MM.1S (cell line): ENCODE data around the gene LRRTM4.

ENCODE experiments used
- DNase-seq: peaks from one replicate; pipeline ENCODE4 v3.0.0-alpha.2; 2015
- H2AFZ ChIP-seq: fragments of 300-600 bp; sonication (generic); 2 replicates; pipeline ENCODE4 v1.6.0; 2016; ENCODE audit warnings: antibody characterized with exemption, low read length
- H3F3A ChIP-seq: fragments of 300-600 bp; sonication (generic); 2 replicates; pipeline ENCODE4 v1.6.1; 2016; ENCODE audit warnings: mild to moderate bottlenecking, antibody characterized with exemption, low read length, moderate library complexity, mixed read lengths; ENCODE audit not compliant: insufficient read depth
- H3K27ac ChIP-seq: fragments of 300-600 bp; sonication (generic); 2 replicates; pipeline ENCODE4 v1.5.1; 2016; ENCODE audit warnings: mild to moderate bottlenecking, low read length
- H3K27me3 ChIP-seq: fragments of 300-600 bp; sonication (generic); replicated peaks from 2 replicates; pipeline ENCODE4 v1.6.0; 2016; ENCODE audit warnings: low read length; ENCODE audit not compliant: insufficient read depth
- H3K36me3 ChIP-seq: fragments of 300-600 bp; sonication (generic); replicated peaks from 2 replicates; pipeline ENCODE4 v1.6.1; 2016; ENCODE audit warnings: mild to moderate bottlenecking, low read length, mixed read lengths; ENCODE audit not compliant: insufficient read depth
- H3K4me1 ChIP-seq: fragments of 300-600 bp; sonication (generic); 2 replicates; pipeline ENCODE4 v1.6.1; 2016; ENCODE audit warnings: low read length, mixed read lengths
- H3K4me2 ChIP-seq: fragments of 300-600 bp; sonication (generic); 2 replicates; pipeline ENCODE4 v1.6.0; 2016; ENCODE audit warnings: low read depth, low read length
- H3K4me3 ChIP-seq: fragments of 300-600 bp; sonication (generic); 2 replicates; pipeline ENCODE4 v1.5.1; 2016; ENCODE audit warnings: low read length, mixed read lengths
- H3K79me2 ChIP-seq: fragments of 300-600 bp; sonication (generic); 2 replicates; pipeline ENCODE4 v1.6.1; 2016; ENCODE audit warnings: mixed run types, low read length, mixed read lengths
- H3K9ac ChIP-seq: fragments of 300-600 bp; sonication (generic); 2 replicates; pipeline ENCODE4 v1.6.1; 2016; ENCODE audit warnings: low read length, mixed read lengths
- H3K9me2 ChIP-seq: fragments of 300-600 bp; sonication (generic); replicated peaks from 2 replicates; pipeline ENCODE4 v1.6.1; 2016; ENCODE audit warnings: mild to moderate bottlenecking, low read length, mixed read lengths; ENCODE audit not compliant: insufficient read depth
- H3K9me3 ChIP-seq: fragments of 300-600 bp; sonication (generic); replicated peaks from 2 replicates; pipeline ENCODE4 v1.6.1; 2016; ENCODE audit warnings: mild to moderate bottlenecking, low read length, mixed read lengths; ENCODE audit not compliant: insufficient read depth
- H4K20me1 ChIP-seq: fragments of 300-600 bp; sonication (generic); 2 replicates; pipeline ENCODE4 v1.6.1; 2016; ENCODE audit warnings: mild to moderate bottlenecking, low read length, moderate library complexity, mixed read lengths; ENCODE audit not compliant: insufficient read depth
- EZH2 ChIP-seq: fragments of 300-600 bp; sonication (generic); optimal IDR thresholded peaks from 2 replicates; pipeline ENCODE3; 2017; ENCODE audit warnings: low read depth, mild to moderate bottlenecking, antibody characterized with exemption, low read length, mixed read lengths
- EZH2phosphoT487 ChIP-seq: fragments of 300-600 bp; sonication (generic); IDR thresholded peaks from 2 replicates; pipeline ENCODE4 v1.6.1; 2018; ENCODE audit warnings: antibody characterized with exemption, low read length
- TF ChIP-seq, protein P1 (sequence below): fragments of 300-600 bp; sonication (generic); IDR thresholded peaks from 2 replicates; pipeline ENCODE4 v1.5.1; 2016; ENCODE audit warnings: antibody characterized with exemption, low read length, mixed read lengths

LRRTM4 gene

GRCh38 chr2:76839826-76840225, 682.4 kb downstream of the LRRTM4 start:
- Histone ChIP-seq H3K9me2 (no peaks in the 10 kb centered on the region), H3K4me1 (no peaks in the 10 kb centered on the region), H3K9ac (no peak overlapping the region), H3K27ac (no peak overlapping the region), H3K4me3 (no peak overlapping the region), H3K79me2 (no peaks in the 10 kb centered on the region), H3K27me3 (no peaks in the 10 kb centered on the region), H4K20me1 (no peaks in the 10 kb centered on the region), H3K9me3 (no peaks in the 10 kb centered on the region), H3F3A (no peaks in the 10 kb centered on the region), H3K4me2 (no peak overlapping the region), H2AFZ (no peak overlapping the region), H3K36me3 (no peaks in the 10 kb centered on the region)
- DNase-seq: no peak
- TF ChIP-seq, protein P1, sequence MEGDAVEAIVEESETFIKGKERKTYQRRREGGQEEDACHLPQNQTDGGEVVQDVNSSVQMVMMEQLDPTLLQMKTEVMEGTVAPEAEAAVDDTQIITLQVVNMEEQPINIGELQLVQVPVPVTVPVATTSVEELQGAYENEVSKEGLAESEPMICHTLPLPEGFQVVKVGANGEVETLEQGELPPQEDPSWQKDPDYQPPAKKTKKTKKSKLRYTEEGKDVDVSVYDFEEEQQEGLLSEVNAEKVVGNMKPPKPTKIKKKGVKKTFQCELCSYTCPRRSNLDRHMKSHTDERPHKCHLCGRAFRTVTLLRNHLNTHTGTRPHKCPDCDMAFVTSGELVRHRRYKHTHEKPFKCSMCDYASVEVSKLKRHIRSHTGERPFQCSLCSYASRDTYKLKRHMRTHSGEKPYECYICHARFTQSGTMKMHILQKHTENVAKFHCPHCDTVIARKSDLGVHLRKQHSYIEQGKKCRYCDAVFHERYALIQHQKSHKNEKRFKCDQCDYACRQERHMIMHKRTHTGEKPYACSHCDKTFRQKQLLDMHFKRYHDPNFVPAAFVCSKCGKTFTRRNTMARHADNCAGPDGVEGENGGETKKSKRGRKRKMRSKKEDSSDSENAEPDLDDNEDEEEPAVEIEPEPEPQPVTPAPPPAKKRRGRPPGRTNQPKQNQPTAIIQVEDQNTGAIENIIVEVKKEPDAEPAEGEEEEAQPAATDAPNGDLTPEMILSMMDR: no peak

DNA sequence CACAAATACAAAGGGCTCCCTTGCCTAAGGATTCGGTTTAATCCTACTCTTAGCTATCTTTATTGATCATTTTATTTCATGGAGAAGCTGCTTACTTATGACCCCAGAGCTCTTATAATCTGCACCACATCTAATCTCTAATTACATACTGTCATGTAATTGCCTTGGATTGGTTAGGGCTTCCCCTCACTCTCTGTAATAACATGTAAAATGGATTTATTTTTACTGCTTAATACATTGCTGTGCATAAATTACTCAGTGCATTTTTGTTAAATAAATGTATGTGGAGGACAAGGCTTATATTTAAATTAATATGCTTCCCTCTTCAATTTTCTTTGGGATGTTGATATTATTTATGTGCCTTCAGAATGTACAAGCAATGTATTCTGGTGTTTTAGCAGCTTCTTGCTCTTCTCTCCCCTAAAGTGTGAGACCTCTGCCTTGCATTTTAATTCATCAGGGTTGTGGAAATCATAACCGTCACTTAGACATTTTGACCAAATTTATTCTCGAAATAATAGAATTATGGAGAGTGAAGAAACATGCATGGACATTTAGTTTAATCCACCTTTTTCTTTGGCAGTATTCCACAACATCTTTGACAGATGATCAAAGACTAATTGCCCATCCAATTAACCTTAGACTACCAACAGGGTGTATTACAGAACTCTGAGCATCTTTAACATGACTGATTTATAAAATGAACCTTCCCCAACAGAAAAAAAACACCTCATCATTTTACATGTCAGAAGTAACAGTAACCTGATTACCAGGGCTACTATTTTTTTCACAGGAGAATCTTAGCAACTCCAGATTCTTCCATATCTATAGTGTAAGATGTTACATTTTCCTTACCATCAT, 692.6 kb downstream of the LRRTM4 start:
- H3K36me3 ChIP-seq: no peaks in the 10 kb centered on the region
- H2AFZ ChIP-seq: no peak overlapping the region
- H3K4me2 ChIP-seq: no peak overlapping the region
- H3F3A ChIP-seq: no peaks in the 10 kb centered on the region
- no peak overlapping the region for H3K9ac ChIP-seq
- TF ChIP-seq EZH2: no peak
- TF ChIP-seq EZH2phosphoT487: no peak
- TF ChIP-seq, protein P1: no peak
- no peak overlapping the region for H3K27ac ChIP-seq
- H4K20me1 ChIP-seq: no peaks in the 10 kb centered on the region
- no peaks in the 10 kb centered on the region for H3K79me2 ChIP-seq
- H3K4me3 ChIP-seq: no peak overlapping the region
- no peaks in the 10 kb centered on the region for H3K27me3 ChIP-seq
- no peaks in the 10 kb centered on the region for H3K9me3 ChIP-seq
- no peaks in the 10 kb centered on the region for H3K4me1 ChIP-seq
- no peak for DNase-seq
- no peaks in the 10 kb centered on the region for H3K9me2 ChIP-seq

GRCh38 chr2:76826691-76827090, 695.5 kb downstream of the LRRTM4 start:
- H3K9me2 ChIP-seq: no peaks in the 10 kb centered on the region
- H4K20me1 ChIP-seq: no peaks in the 10 kb centered on the region
- no peaks in the 10 kb centered on the region for H3K9me3 ChIP-seq
- no peak overlapping the region for H3K4me2 ChIP-seq
- H3K4me3 ChIP-seq: no peak overlapping the region
- no peaks in the 10 kb centered on the region for H3K79me2 ChIP-seq
- H3K27ac ChIP-seq: no peak overlapping the region
- no peaks in the 10 kb centered on the region for H3K36me3 ChIP-seq
- no peaks in the 10 kb centered on the region for H3K27me3 ChIP-seq
- no peak for DNase-seq
- H2AFZ ChIP-seq: no peak overlapping the region
- H3K4me1 ChIP-seq: no peaks in the 10 kb centered on the region
- H3K9ac ChIP-seq: no peak overlapping the region
- TF ChIP-seq, protein P1: no peak
- TF ChIP-seq EZH2: no peak
- no peak for TF ChIP-seq EZH2phosphoT487
- no peaks in the 10 kb centered on the region for H3F3A ChIP-seq
